SK-N-SH treated with all-trans-retinoic acid at 6 μM for 48 hours (cell line): Measurements from ENCODE around the gene PLPP2.

ENCODE experiments used
- GLIS3 ChIP-seq: fragments of 250-450 bp; sonication (Bioruptor Pico); IDR thresholded peaks from 2 replicates; pipeline ENCODE4 v1.5.0; 2020; ENCODE audit warnings: mild to moderate bottlenecking, moderate library complexity
- RARB ChIP-seq: fragments of 250-450 bp; sonication (Bioruptor Pico); IDR thresholded peaks from 2 replicates; pipeline ENCODE4 v1.8.0; 2021; ENCODE audit warnings: mild to moderate bottlenecking, moderate library complexity
- TCF4 ChIP-seq: fragments of 250-450 bp; sonication (Bioruptor Pico); IDR thresholded peaks from 2 replicates; pipeline ENCODE4 v1.8.0; 2021; ENCODE audit warnings: mild to moderate bottlenecking, moderate library complexity, borderline replicate concordance
- ZC3H10 ChIP-seq: fragments of 250-450 bp; sonication (Bioruptor Pico); IDR thresholded peaks from 2 replicates; pipeline ENCODE4 v1.5.1; 2021; ENCODE audit warnings: mild to moderate bottlenecking, moderate library complexity
- ZNF565 ChIP-seq: fragments of 450-650 bp; formaldehyde crosslinking; conservative IDR thresholded peaks from 2 replicates; pipeline ENCODE4 v1.5.0; 2020; ENCODE audit warnings: low read depth, mild to moderate bottlenecking, moderate library complexity
- ZNF70 ChIP-seq: fragments of 450-650 bp; formaldehyde crosslinking; IDR thresholded peaks from 2 replicates; pipeline ENCODE4 v1.5.0; 2020; ENCODE audit warnings: mild to moderate bottlenecking, moderate library complexity

GRCh38 chr19:273393-273792 lies 17.8 kb downstream of the PLPP2 start:
- no peak for TF ChIP-seq ZNF565 (CRISPR knock-in tag)
- no peak for TF ChIP-seq RARB (CRISPR knock-in tag)
- TF ChIP-seq ZNF70 (CRISPR knock-in tag): no peak
- no peak for TF ChIP-seq ZC3H10 (CRISPR knock-in tag)
- TF ChIP-seq GLIS3 (CRISPR knock-in tag): no peak
- no peak for TF ChIP-seq TCF4
